Activated T-cell treated with anti-CD3 and anti-CD28 coated beads, Interleukin-2, amount 50 U/mL, for 4 hours (primary cell): ENCODE data around the gene SIVA1. TPM values are rescaled to one million over a fixed set of nuclear protein-coding genes. Genes with fewer than 3 reads are reported as not detected.

ENCODE experiments used
- ATAC-seq, 2 donors: fragments of 200-7000 bp; cut with Tn5 transposase; one replicate each; pipeline ENCODE4 v1.10.0; 2021
- DNase-seq: peaks from one replicate; pipeline ENCODE4 v3.0.0-alpha.2; 2020
- H3K27me3 Mint-ChIP-seq: one replicate; pipeline ENCODE4 v1.8.0; 2021; ENCODE audit warnings: low read depth, mixed read lengths
- H3K36me3 Mint-ChIP-seq: one replicate; pipeline ENCODE4 v1.8.0; 2022; ENCODE audit warnings: mixed read lengths; ENCODE audit not compliant: insufficient read depth
- H3K4me1 Mint-ChIP-seq: one replicate; pipeline ENCODE4 v1.8.0; 2021; ENCODE audit warnings: low read depth, mixed read lengths
- H3K4me3 Mint-ChIP-seq: one replicate; pipeline ENCODE4 v1.8.0; 2021; ENCODE audit warnings: mild to moderate bottlenecking, moderate library complexity, mixed read lengths
- H3K9me3 Mint-ChIP-seq: one replicate; pipeline ENCODE4 v1.8.0; 2021; ENCODE audit warnings: mixed read lengths
- total RNA-seq, 3 donors: library from RNA; stranded (reverse); gene quantifications; one replicate each; pipeline ENCODE4 v1.2.1, GENCODE V29; 2021

The SIVA1 gene
- total RNA-seq, 3 donors from 2014 or later, result 135 to 157 (median 149) TPM

GRCh38 chr14:104773505-104774452 is 20.8 kb downstream of the SIVA1 start:
- no peak for ATAC-seq
- H3K27me3 Mint-ChIP-seq, result no peaks in the 10 kb centered on the region
- peaks cover 22% of the 10 kb centered on the region for H3K36me3 Mint-ChIP-seq
- no peak overlapping the region for H3K4me3 Mint-ChIP-seq
- peaks cover 3% of the 10 kb centered on the region for H3K9me3 Mint-ChIP-seq
- H3K4me1 Mint-ChIP-seq, result peaks cover 3% of the 10 kb centered on the region
- DNase-seq, result no peak

GRCh38 chr14:104774453-104775072 is 21.6 kb downstream of the SIVA1 start:
- DNase-seq (no peak), ATAC-seq (no peak)
- H3K4me1 Mint-ChIP-seq, result peaks cover 3% of the 10 kb centered on the region
- peaks cover 22% of the 10 kb centered on the region for H3K36me3 Mint-ChIP-seq
- peaks cover 3% of the 10 kb centered on the region for H3K9me3 Mint-ChIP-seq
- no peaks in the 10 kb centered on the region for H3K27me3 Mint-ChIP-seq
- H3K4me3 Mint-ChIP-seq, result no peak overlapping the region

GRCh38 chr14:104775073-104775489 is 22.1 kb downstream of the SIVA1 start:
- H3K9me3 Mint-ChIP-seq, result peaks cover 3% of the 10 kb centered on the region
- DNase-seq (no peak), ATAC-seq (no peak)
- H3K27me3 Mint-ChIP-seq, result no peaks in the 10 kb centered on the region
- H3K4me3 Mint-ChIP-seq, result no peak overlapping the region
- peaks cover 22% of the 10 kb centered on the region for H3K36me3 Mint-ChIP-seq
- H3K4me1 Mint-ChIP-seq, result no peaks in the 10 kb centered on the region

- H3K9me3 Mint-ChIP-seq, result no peaks in the 10 kb centered on the region
- DNase-seq (no peak), ATAC-seq (no peak)
- no peaks in the 10 kb centered on the region for H3K27me3 Mint-ChIP-seq
- no peak overlapping the region for H3K4me3 Mint-ChIP-seq
- no peaks in the 10 kb centered on the region for H3K4me1 Mint-ChIP-seq
- H3K36me3 Mint-ChIP-seq, result peaks cover 14% of the 10 kb centered on the region
Observed at GRCh38 chr14:104776481-104776880, 23.5 kb downstream of the SIVA1 start.

GRCh38 chr14:104776961-104777807 is 24.2 kb downstream of the SIVA1 start:
- Mint-ChIP-seq H3K4me1 (no peaks in the 10 kb centered on the region), H3K9me3 (no peaks in the 10 kb centered on the region), H3K27me3 (no peaks in the 10 kb centered on the region), H3K36me3 (peaks cover 8% of the 10 kb centered on the region), H3K4me3 (no peak overlapping the region)
- DNase-seq (no peak), ATAC-seq (no peak)

- Mint-ChIP-seq H3K36me3 (peaks cover 7% of the 10 kb centered on the region), H3K9me3 (no peaks in the 10 kb centered on the region), H3K4me1 (no peaks in the 10 kb centered on the region), H3K4me3 (no peak overlapping the region), H3K27me3 (no peaks in the 10 kb centered on the region)
- DNase-seq, result no peak
- ATAC-seq, result no peak
Observed at GRCh38 chr14:104777808-104778249, 24.9 kb downstream of the SIVA1 start.

GRCh38 chr14:104778694-104779331 is 25.9 kb downstream of the SIVA1 start:
- H3K9me3 Mint-ChIP-seq, result no peaks in the 10 kb centered on the region

GRCh38 chr14:104779776-104780512 is 27.0 kb downstream of the SIVA1 start:
- Mint-ChIP-seq H3K27me3 (no peaks in the 10 kb centered on the region), H3K4me1 (no peaks in the 10 kb centered on the region), H3K4me3 (no peak overlapping the region), H3K36me3 (peaks cover 4% of the 10 kb centered on the region), H3K9me3 (no peaks in the 10 kb centered on the region)
- no peak for ATAC-seq
- DNase-seq, result no peak

More at GRCh38 chr14:104778694-104779331, 25.9 kb downstream of the SIVA1 start:
- peaks cover 4% of the 10 kb centered on the region for H3K36me3 Mint-ChIP-seq
- no peak for DNase-seq
- H3K4me1 Mint-ChIP-seq, result no peaks in the 10 kb centered on the region
- H3K4me3 Mint-ChIP-seq, result no peak overlapping the region
- H3K27me3 Mint-ChIP-seq, result no peaks in the 10 kb centered on the region
- ATAC-seq, result no peak

- ATAC-seq (no peak), DNase-seq (no peak)
- H3K4me3 Mint-ChIP-seq, result no peak overlapping the region
- peaks cover 4% of the 10 kb centered on the region for H3K36me3 Mint-ChIP-seq
- H3K9me3 Mint-ChIP-seq, result no peaks in the 10 kb centered on the region
- peaks cover 3% of the 10 kb centered on the region for H3K4me1 Mint-ChIP-seq
- H3K27me3 Mint-ChIP-seq, result no peaks in the 10 kb centered on the region
Observed at GRCh38 chr14:104780513-104781030, 27.6 kb downstream of the SIVA1 start.

- no peak for DNase-seq
- no peak for ATAC-seq
- Mint-ChIP-seq H3K27me3 (no peaks in the 10 kb centered on the region), H3K9me3 (no peaks in the 10 kb centered on the region), H3K4me3 (no peak overlapping the region), H3K36me3 (peaks cover 2% of the 10 kb centered on the region), H3K4me1 (peaks cover 5% of the 10 kb centered on the region)
Observed at GRCh38 chr14:104781271-104782077, 28.5 kb downstream of the SIVA1 start.

- H3K4me3 Mint-ChIP-seq, result no peak overlapping the region
- no peaks in the 10 kb centered on the region for H3K27me3 Mint-ChIP-seq
- no peaks in the 10 kb centered on the region for H3K36me3 Mint-ChIP-seq
- DNase-seq, result no peak
- no peak for ATAC-seq
- H3K9me3 Mint-ChIP-seq, result no peaks in the 10 kb centered on the region
- H3K4me1 Mint-ChIP-seq, result peaks cover 9% of the 10 kb centered on the region
Observed at GRCh38 chr14:104782086-104782807, 29.3 kb downstream of the SIVA1 start.

- Mint-ChIP-seq H3K27me3 (no peaks in the 10 kb centered on the region), H3K4me1 (peaks cover 9% of the 10 kb centered on the region), H3K36me3 (no peaks in the 10 kb centered on the region), H3K4me3 (no peak overlapping the region), H3K9me3 (no peaks in the 10 kb centered on the region)
- no peak for ATAC-seq
- no peak for DNase-seq
Observed at GRCh38 chr14:104782808-104783139, 29.8 kb downstream of the SIVA1 start.
